ENCODE measurements around the gene PTOV1. TPM values are rescaled to one million over a fixed set of nuclear protein-coding genes. Genes with fewer than 3 reads are reported as not detected.

PTOV1 gene
- total and polyA plus RNA-seq, 12 donors = 78.7 to 620 (median 275) TPM

GRCh38 chr19:49830766-49831165, 20.2 kb upstream of the PTOV1 start:
- Histone ChIP-seq H3K4me3 (no peak overlapping the region), H3K4me1 (replicated peaks in 1 of 2) (peaks cover 3 to 9% of the 10 kb centered on the region in 2 donors), H3K27me3 (no peaks in the 10 kb centered on the region), H3K9me3 (replicated peaks in 1 of 3) (no peaks in the 10 kb centered on the region), H3K36me3 (replicated peaks in 1 of 2) (peaks cover 0 to 77% of the 10 kb centered on the region in 2 donors), H3K27ac (peak overlapping the region in 1 of 5 donors; percentile 10)
- TF ChIP-seq CTCF (IDR thresholded peaks at IDR 0.05) (no peak), POLR2A (IDR thresholded peaks at IDR 0.05) (no peak)
- 80 to 88% (median 88%) methylated on average over 1 to 12 of the region's 12 CpGs for WGBS, 4 donors
- intact Hi-C loops (cut with DNase I) = no loop called here
- DNase-seq = no peak

- DNase-seq = no peak
- Histone ChIP-seq H3K9me3 (replicated peaks in 1 of 3) (no peaks in the 10 kb centered on the region), H3K4me3 (no peak overlapping the region), H3K27ac (peak overlapping the region in 1 of 5 donors; percentile 55), H3K36me3 (replicated peaks in 1 of 2) (peaks cover 0 to 85% of the 10 kb centered on the region in 2 donors), H3K27me3 (no peaks in the 10 kb centered on the region), H3K4me1 (replicated peaks in 1 of 2) (peaks cover 0 to 4% of the 10 kb centered on the region in 2 donors)
- 90 to 98% (median 90%) methylated on average over 8 of the region's 8 CpGs for WGBS, 4 donors
- no peak for TF ChIP-seq CTCF (IDR thresholded peaks at IDR 0.05)
- TF ChIP-seq POLR2A (IDR thresholded peaks at IDR 0.05) = no peak
- intact Hi-C loops (cut with DNase I) = no loop called here
Measured at GRCh38 chr19:49831592-49831991, 19.4 kb upstream of the PTOV1 start.

- H3K27ac ChIP-seq = peak overlapping the region in 2 of 5 donors; percentile 41 to 55
- intact Hi-C loops (cut with DNase I) = no loop called here
- peaks cover 0 to 95% of the 10 kb centered on the region in 2 donors for H3K36me3 ChIP-seq (replicated peaks in 1 of 2)
- no peaks in the 10 kb centered on the region for H3K27me3 ChIP-seq
- TF ChIP-seq CTCF (IDR thresholded peaks at IDR 0.05) = no peak
- TF ChIP-seq POLR2A (IDR thresholded peaks at IDR 0.05) = no peak
- no peak overlapping the region for H3K4me3 ChIP-seq
- no peak for DNase-seq
- H3K4me1 ChIP-seq (replicated peaks in 1 of 2) = no peaks in the 10 kb centered on the region
- H3K9me3 ChIP-seq (replicated peaks in 1 of 3) = no peaks in the 10 kb centered on the region
- WGBS, 4 donors = 38 to 51% (median 40%) methylated on average over 9 of the region's 9 CpGs
Measured at GRCh38 chr19:49832556-49832955, 18.4 kb upstream of the PTOV1 start.

- DNase-seq = no peak
- 85 to 100% (median 90%) methylated on average over 1 to 7 of the region's 7 CpGs for WGBS, 4 donors
- Histone ChIP-seq H3K4me1 (replicated peaks in 1 of 2) (no peaks in the 10 kb centered on the region), H3K27ac (no peak overlapping the region), H3K4me3 (no peak overlapping the region), H3K27me3 (no peaks in the 10 kb centered on the region), H3K36me3 (replicated peaks in 1 of 2) (peaks cover 0 to 99% of the 10 kb centered on the region in 2 donors), H3K9me3 (replicated peaks in 1 of 3) (no peaks in the 10 kb centered on the region)
- intact Hi-C loops (cut with DNase I) = no loop called here
- TF ChIP-seq POLR2A (IDR thresholded peaks at IDR 0.05) (no peak), CTCF (IDR thresholded peaks at IDR 0.05) (no peak)
Measured at GRCh38 chr19:49833599-49833998, 17.4 kb upstream of the PTOV1 start.
